ENCODE results near the gene ITGBL1.

GRCh38 chr13:101640788-101641400 lies 188.4 kb downstream of the ITGBL1 start:
- TF ChIP-seq CTCF (IDR thresholded peaks at IDR 0.05) (no peak), POLR2A (IDR thresholded peaks at IDR 0.05) (no peak)
